K562 (cell line): ENCODE measurements around the gene LDB2.

Experiments used
- ESRRA ChIP-seq: fragments of 450-650 bp; IDR thresholded peaks from 2 replicates; pipeline ENCODE4 v1.6.1; 2014; ENCODE audit warnings: low read depth, mild to moderate bottlenecking, moderate library complexity, borderline replicate concordance
- GTF2A2 ChIP-seq: IDR thresholded peaks from 2 replicates; pipeline ENCODE4 v1.6.1; 2016; ENCODE audit warnings: mild to moderate bottlenecking, missing genetic modification characterization, missing compliant biosample characterization
- HNRNPK ChIP-seq: fragments of 200-400 bp; formaldehyde crosslinking; IDR thresholded peaks from one replicate; pipeline ENCODE4 v1.6.1; 2018; ENCODE audit warnings: mild to moderate bottlenecking, low read depth, low read length; ENCODE audit not compliant: poor library complexity, severe bottlenecking
- MAZ ChIP-seq, 2 experiments: fragments of 450-650 bp in 1 of 2; sonication (generic) in 1 of 2; formaldehyde crosslinking; IDR thresholded peaks in 1 of 2; conservative IDR thresholded peaks in 1 of 2; 2 replicates each; pipeline versions ENCODE4 v1.4.0 to v1.5.0; 2020; ENCODE audit warnings: mild to moderate bottlenecking in 1 of 2, missing genetic modification reagents in 1 of 2
- NEUROD1 ChIP-seq: fragments of 150-350 bp; IDR thresholded peaks from 2 replicates; pipeline ENCODE4 v1.6.1; 2014; ENCODE audit warnings: borderline replicate concordance, low read length, low read depth; ENCODE audit not compliant: partially characterized antibody
- ZNF146 ChIP-seq: IDR thresholded peaks from one replicate; pipeline ENCODE4 v1.6.1; 2018; ENCODE audit warnings: missing compliant biosample characterization; ENCODE audit not compliant: unreplicated experiment
- ZSCAN29 ChIP-seq: fragments of 450-650 bp; IDR thresholded peaks from 2 replicates; pipeline ENCODE4 v1.6.1; 2017
- TF ChIP-seq, protein P1 (sequence below): sonication (generic); formaldehyde crosslinking; IDR thresholded peaks from 2 replicates; pipeline ENCODE4 v1.8.1; 2022; ENCODE audit warnings: missing genetic modification reagents

DNA sequence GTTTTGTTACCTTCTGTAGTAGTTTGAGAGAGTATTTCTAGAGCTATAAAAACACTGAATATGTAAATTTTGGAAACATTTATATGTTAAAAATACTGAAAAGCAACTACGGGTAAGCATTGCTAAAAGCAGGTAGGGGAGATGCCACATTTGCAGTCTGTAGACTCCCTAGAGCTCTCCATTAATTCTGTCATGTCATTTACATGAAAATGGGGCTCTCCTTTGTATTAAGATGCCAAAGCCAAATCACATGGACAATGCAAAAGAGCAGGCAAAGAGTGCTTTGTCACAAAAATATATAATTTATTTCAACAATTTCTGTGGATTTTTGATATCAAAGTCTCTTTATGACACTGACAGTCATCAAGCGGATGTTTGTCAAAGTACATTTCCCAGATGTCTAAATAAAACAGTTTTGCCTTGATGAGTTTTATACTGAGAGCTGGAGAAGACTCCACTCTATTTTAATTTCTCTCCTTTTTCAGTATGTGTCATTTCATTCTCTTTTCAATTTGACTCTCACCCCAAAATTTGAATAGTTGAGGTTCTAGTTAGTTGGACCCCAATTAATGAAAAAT lies 51.8 kb downstream of the LDB2 start:
- no peak for TF ChIP-seq ZSCAN29
- no peak for TF ChIP-seq ZNF146 (CRISPR knock-in tag)
- TF ChIP-seq HNRNPK: no peak
- TF ChIP-seq, protein P1, sequence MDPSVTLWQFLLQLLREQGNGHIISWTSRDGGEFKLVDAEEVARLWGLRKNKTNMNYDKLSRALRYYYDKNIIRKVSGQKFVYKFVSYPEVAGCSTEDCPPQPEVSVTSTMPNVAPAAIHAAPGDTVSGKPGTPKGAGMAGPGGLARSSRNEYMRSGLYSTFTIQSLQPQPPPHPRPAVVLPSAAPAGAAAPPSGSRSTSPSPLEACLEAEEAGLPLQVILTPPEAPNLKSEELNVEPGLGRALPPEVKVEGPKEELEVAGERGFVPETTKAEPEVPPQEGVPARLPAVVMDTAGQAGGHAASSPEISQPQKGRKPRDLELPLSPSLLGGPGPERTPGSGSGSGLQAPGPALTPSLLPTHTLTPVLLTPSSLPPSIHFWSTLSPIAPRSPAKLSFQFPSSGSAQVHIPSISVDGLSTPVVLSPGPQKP (CRISPR knock-in tag): no peak
- no peak for TF ChIP-seq MAZ (CRISPR knock-in tag; conservative IDR thresholded peaks at IDR 0.05 in 1 of 2, IDR thresholded peaks at IDR 0.05 in 1 of 2)
- no peak for TF ChIP-seq GTF2A2 (tag)
- TF ChIP-seq ESRRA: no peak
- TF ChIP-seq NEUROD1: no peak
